ENCODE measurements around the gene RGS6.

RGS6 gene

DNA sequence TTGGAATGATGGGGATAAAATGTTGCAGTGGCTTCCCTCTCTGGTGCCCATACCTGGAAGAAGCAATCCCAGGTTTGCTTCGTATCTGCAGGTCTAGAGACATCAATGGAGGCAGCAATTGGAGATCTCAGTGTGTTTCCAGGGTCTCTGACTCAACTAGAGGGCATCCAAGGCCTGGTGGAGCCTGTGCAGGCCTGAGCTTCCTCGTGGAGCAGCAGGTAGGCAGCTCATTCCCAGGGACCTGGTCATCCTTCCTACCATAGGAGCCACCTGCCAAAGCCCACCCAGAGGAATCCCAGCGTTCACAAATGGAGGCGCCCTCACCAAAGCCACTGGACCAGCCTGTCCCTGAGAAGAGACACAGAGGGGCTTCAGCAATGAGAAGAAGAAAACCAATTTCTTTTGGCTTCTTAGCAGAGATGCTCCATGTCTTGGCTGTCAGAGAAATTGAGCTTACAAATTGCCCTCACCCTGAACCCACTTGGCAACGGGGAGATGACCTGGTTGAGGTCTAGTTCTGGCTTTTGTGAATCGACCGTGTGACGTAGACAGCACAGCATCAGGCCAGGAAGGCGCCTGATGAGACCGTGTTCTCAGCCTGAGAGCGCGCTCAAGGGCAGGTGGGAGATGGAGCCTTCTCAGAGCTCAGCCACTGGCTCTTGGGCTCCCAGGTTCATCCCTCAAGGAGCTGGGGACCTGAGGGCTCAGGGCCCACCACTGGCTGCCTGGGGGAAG, 678.0 kb downstream of the RGS6 start:
- DNase-seq (ENCODE audit: low read depth), result no peak

DNA sequence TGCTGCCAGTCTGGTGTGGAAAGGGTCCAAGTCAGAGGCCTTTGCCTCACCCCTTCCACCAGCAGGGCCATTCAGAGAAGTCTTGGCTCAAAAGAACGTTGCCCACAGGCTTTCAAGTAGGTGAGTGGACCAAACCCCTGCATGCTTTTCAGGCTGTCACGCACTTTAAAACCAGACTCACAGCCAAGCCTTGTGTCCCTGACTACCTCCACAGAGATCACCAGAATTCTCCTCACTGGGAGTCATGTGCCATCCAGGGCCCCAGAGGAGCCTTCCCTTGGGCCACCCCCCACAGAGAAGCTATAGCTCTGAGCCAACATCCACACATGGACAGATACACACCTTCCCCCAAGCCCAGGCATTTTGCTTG, 678.6 kb downstream of the RGS6 start:
- no peak for DNase-seq (ENCODE audit: low read depth)

GRCh38 chr14:72611506-72611905, 679.3 kb downstream of the RGS6 start:
- no peak for DNase-seq (ENCODE audit: low read depth)

- no peak for DNase-seq (ENCODE audit: low read depth)
Measured at GRCh38 chr14:72612041-72612440, 679.8 kb downstream of the RGS6 start.

DNA sequence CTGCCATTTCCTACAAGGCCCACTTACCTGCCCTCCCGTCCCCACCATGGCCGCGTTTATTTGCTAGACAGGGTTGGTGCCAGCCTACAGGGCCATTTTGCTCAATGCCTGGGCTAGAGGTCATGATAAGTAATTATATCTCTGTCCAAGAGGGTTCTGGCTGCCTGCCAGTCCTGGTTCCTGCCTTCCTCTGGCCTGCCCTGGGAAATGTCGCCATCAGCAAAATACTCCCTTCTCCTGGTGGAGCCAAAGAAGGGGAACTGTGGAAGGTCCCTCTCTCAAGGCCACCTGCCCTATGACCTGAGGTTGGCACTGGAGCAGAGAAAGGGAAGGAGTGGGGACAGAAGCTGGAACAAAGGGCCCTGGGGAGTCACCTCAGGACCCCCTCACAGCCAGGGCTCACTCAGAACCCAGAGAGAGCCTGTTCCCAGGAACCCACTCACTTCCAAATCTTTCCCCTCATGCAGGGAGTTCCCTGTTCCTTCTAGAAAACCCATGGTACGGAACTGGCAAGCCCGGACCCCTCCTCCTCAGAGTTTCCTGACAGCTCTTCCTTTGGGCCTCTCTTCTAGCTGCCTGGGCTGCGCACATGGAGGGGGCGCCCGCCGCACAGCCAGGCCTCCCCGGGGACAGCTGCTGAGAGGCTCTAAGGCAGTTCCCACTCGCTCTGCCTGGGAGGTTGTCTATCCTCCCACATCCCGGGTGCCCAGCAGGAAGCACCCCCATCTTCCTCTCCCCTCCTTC, 681.2 kb downstream of the RGS6 start:
- DNase-seq (ENCODE audit: low read depth), result no peak

DNA sequence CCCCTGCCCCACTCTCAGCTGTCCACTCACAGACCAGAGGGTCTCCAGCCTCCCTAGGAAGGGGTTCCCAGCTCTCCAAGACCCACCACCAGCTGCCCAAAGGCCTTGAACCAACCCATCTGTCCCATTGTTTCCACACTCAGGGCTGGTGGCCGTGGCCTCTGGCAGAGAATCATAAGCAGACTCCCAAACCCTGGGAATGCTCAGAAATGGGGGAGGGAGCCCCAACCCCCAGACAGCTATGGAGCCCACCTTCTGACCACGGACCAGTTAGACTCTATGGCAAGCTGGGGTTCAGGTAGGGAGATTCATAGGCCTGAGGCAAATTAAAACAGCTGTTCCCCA, 681.7 kb downstream of the RGS6 start:
- no peak for DNase-seq (ENCODE audit: low read depth)

- no peak for DNase-seq (ENCODE audit: low read depth)
Measured at GRCh38 chr14:72614365-72614764, 682.1 kb downstream of the RGS6 start.

DNA sequence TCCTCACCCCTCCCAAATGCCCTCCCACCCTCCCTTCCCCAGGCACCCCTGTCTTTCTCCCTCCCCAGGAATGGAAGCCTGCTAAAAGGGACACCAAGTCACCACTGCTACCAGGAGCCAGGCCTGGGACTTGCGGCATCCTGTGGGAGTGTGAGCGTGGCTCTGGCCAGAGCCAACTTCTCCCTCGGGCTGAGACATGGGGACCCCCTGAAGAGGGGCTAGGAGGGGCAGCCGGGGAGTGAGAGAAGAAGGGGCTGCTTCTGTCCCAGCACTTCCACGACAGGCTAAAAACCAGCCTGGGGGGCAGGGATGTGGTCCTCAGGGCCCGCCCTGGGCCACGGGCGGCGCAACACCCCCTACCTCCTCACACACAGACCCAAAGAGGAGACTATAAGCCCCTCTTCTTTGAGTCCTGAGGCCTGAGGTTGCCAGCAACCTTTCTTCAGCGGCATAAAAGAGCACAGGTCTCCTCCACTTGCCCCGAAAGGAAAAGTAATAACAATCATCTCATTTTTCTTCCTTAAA, 682.7 kb downstream of the RGS6 start:
- no peak for DNase-seq (ENCODE audit: low read depth)

DNA sequence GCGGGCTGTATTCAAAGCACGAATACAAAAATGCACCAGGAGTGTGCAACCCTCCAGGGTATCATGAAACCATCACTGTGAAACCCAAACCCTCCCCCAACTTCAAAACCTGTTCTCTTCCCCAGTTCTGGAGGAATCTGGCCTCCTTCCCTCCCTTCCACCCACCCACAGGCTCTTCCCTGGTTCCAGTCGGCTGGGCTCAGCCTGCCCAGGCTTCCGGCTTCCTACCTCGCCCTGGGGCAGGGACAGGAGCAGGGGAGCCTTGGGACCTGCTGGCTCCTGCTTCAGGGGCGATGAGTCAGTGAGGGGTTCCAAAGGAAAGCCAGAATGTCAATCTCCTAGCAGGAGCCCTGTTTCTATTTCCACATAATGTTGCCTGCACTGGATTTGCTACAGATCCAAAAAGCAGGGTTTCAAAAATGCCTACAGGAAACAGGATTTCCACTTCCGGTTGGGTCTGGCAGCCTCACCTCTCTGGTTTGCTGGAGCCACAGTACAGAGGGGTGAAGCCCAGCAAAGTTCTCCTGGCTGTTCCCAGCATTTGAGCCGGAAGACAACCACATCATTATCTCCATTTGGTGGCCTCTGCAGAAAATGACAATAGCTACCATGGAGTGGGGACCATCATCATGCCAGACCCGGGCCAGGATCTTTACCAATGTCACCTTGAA, 683.4 kb downstream of the RGS6 start:
- DNase-seq (ENCODE audit: low read depth), result no peak
